ENCODE data around the gene BLOC1S3.
A peak's percentile ranks its signal among the peaks of the same experiment; 100 is the strongest.

The BLOC1S3 gene

DNA sequence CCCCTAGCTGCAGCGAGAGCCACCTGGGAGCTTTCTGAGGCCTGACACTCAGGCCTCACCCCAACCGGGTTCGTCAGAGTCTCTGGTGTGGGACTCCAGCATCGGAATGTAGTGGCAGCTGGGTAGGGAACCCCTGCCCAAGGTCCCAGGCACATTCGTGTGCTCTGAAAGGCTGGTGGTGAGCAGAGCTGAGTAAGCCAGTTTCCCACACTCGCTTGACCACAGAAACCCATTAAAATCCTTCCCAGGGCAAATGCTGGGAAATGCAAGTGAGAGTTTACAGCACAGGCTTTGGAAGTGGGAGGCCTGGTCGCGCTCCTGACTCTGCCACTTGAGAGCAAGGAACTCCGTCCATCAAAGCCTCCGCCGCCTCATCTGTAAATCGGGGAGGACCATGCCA is 4.8 kb upstream of the BLOC1S3 start:
- Histone ChIP-seq H3K27ac (ENCODE audit: low read depth, low read length, severe bottlenecking) (peak overlapping the region; percentile 59), H3K4me1 (ENCODE audit: control insufficient read depth, insufficient read depth, low read length, poor library complexity, severe bottlenecking) (peaks cover 13% of the 10 kb centered on the region), H3K4me3 (ENCODE audit: extremely low read depth, insufficient read depth, low read length, poor library complexity, severe bottlenecking) (no peak overlapping the region), H3K36me3 (ENCODE audit: control insufficient read depth, insufficient read depth, low read length) (no peaks in the 10 kb centered on the region), H3K9me3 (ENCODE audit: control insufficient read depth, low read length) (no peaks in the 10 kb centered on the region)
- 88 to 92% methylated on average over 6 to 10 of the region's 12 CpGs for WGBS, 2 experiments (ENCODE audit: insufficient coverage in 2 of 2)

DNA sequence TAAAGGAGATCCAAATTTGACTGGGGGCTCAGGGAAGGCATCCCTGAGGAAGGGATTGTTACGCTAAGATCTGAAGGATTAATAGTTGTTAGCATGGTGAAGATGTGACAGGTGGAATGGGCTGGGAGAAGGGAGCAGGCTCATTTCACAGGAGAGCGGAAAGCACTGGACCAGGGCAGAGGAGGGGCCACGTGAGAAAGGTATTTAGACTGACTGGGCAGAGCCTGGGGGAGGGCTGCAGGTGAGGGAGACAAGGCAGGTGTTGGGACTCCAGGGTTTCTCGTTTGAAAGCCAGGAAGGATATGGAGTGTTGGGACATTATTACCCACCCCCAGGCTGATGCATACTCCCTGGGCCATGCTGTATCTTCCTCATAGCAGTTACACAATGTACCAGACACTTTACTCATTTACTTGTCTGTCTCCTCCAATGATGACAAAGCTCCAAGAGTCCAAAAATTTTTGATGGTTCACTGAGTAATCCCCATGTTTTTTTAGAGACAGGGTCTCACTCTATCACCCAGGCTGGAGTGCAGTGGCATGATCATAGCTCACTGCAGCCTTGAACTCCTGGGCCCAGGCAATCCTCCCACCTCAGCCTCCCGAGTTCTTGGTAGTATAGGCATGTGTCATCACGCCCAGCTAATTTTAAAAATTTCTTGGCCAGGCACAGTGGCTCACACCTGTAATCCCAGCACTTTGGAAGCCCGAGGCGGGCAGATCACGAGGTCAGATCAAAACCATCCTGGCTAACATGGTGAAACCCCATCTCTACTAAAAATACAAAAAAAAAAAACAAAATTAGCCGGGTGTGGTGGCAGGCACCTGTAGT is 2.9 kb upstream of the BLOC1S3 start:
- 88 to 92% methylated on average over 6 to 8 of the region's 10 CpGs for WGBS, 2 experiments (ENCODE audit: insufficient coverage in 2 of 2)
- Histone ChIP-seq H3K4me1 (ENCODE audit: control insufficient read depth, insufficient read depth, low read length, poor library complexity, severe bottlenecking) (peaks cover 12% of the 10 kb centered on the region), H3K36me3 (ENCODE audit: control insufficient read depth, insufficient read depth, low read length) (no peaks in the 10 kb centered on the region)

DNA sequence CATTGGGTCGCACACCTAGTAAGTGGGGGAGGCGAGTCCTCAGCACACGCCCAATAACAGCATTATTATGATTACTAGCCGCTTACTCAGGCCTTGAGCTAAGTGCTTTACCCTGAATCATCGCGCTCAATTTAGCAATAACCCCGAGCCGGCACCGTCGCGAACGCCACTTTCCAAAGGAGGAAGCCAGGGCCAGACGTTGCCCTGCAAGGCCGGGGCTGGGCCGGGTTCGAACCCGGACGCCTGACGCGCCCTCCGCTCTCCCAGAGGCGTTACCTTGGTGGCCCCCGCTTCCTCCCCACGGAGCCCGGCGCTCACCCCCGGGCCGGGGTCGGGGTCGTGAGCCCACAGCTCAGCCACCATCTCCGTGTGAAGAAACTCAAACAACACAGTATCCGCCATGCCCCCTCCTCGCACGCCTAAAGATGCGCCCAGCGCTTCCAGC is 745 bp upstream of the BLOC1S3 start, which contains the start of gene TRAPPC6A:
Gene TRAPPC6A (minus strand): TSS at position 421 of the 445 bp plus-strand sequence. CDS start 19 bp downstream, at position 402.
- 0 to 1% methylated on average over 30 to 32 of the region's 36 CpGs for whole genome bisulfite sequencing, 2 experiments (ENCODE audit: insufficient coverage in 2 of 2)
- peaks cover 7% of the 10 kb centered on the region for H3K4me1 ChIP-seq (ENCODE audit: control insufficient read depth, insufficient read depth, low read length, poor library complexity, severe bottlenecking)
- H3K9me3 ChIP-seq (ENCODE audit: control insufficient read depth, low read length) = no peaks in the 10 kb centered on the region
- H3K4me3 ChIP-seq (ENCODE audit: extremely low read depth, insufficient read depth, low read length, poor library complexity, severe bottlenecking) = peak within 1 kb of the TSS; percentile 83
- peak within 1 kb of the TSS; percentile 88 for H3K27ac ChIP-seq (ENCODE audit: low read depth, low read length, severe bottlenecking)
- H3K36me3 ChIP-seq (ENCODE audit: control insufficient read depth, insufficient read depth, low read length) = peaks cover 11% of the 10 kb centered on the region

More for the DNA sequence above, 2.9 kb upstream of the BLOC1S3 start:
- H3K27ac ChIP-seq (ENCODE audit: low read depth, low read length, severe bottlenecking) = no peak overlapping the region
- no peaks in the 10 kb centered on the region for H3K9me3 ChIP-seq (ENCODE audit: control insufficient read depth, low read length)
- H3K4me3 ChIP-seq (ENCODE audit: extremely low read depth, insufficient read depth, low read length, poor library complexity, severe bottlenecking) = no peak overlapping the region

DNA sequence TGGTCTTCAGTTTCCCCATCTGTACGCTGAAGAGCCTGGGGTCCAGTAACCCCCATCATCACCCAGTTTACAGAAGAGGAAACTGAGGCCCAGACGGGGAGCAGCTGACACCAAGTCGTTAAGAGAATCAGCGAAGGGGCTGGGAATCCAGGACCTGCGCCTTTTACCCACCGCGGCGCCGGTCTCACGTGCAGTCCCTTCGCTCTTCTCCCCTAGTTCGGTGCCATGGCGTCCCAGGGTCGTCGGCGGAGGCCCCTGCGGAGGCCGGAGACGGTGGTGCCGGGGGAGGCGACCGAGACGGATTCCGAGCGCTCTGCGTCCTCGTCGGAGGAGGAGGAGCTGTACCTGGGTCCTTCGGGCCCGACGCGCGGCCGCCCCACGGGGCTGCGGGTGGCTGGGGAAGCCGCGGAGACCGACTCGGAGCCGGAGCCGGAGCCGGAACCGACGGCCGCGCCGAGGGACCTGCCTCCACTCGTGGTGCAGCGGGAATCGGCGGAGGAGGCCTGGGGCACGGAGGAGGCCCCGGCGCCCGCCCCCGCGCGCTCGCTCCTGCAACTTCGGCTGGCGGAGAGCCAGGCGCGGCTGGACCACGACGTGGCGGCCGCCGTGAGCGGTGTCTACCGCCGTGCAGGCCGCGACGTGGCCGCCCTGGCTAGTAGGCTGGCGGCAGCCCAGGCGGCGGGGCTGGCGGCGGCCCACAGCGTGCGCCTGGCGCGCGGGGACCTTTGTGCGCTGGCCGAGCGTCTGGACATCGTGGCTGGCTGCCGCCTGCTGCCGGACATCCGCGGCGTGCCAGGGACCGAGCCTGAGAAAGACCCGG is 698 bp downstream of the BLOC1S3 start:
- peak overlapping the region; percentile 74 for H3K27ac ChIP-seq (ENCODE audit: low read depth, low read length, severe bottlenecking)

DNA sequence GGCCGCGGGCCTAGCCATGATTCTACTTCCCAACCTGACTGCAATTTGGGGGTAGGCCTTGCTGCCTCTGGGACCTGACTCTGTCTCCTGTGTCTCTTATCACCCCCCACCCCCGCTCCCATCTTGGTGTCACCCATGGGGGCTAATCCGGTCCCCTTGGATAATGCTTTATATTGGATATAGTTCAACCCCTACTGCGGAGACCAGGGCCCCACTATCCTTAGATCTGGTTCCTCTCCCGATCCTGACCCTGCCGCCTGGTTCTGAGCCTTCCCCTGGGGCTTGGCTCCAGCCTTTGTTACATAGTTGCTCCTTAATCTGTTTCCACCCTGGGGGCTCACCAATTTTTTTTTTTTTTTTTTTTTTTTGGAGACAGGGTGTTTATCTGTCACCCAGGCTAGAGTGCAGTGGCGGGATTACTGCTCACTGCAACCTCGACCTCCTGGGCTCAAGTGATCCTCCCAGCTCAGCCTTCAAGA is 1.3 kb downstream of the BLOC1S3 start:
- Histone ChIP-seq H3K36me3 (ENCODE audit: control insufficient read depth, insufficient read depth, low read length) (peaks cover 11% of the 10 kb centered on the region), H3K4me1 (ENCODE audit: control insufficient read depth, insufficient read depth, low read length, poor library complexity, severe bottlenecking) (peaks cover 4% of the 10 kb centered on the region), H3K4me3 (ENCODE audit: extremely low read depth, insufficient read depth, low read length, poor library complexity, severe bottlenecking) (peak overlapping the region; percentile 83), H3K9me3 (ENCODE audit: control insufficient read depth, low read length) (no peaks in the 10 kb centered on the region), H3K27ac (ENCODE audit: low read depth, low read length, severe bottlenecking) (peak overlapping the region; percentile 74)
- WGBS, 2 experiments (ENCODE audit: insufficient coverage in 2 of 2) = 54 to 60% methylated on average over 5 to 7 of the region's 9 CpGs

More for the DNA sequence above, 698 bp downstream of the BLOC1S3 start:
- peaks cover 4% of the 10 kb centered on the region for H3K4me1 ChIP-seq (ENCODE audit: control insufficient read depth, insufficient read depth, low read length, poor library complexity, severe bottlenecking)
- peak overlapping the region; percentile 83 for H3K4me3 ChIP-seq (ENCODE audit: extremely low read depth, insufficient read depth, low read length, poor library complexity, severe bottlenecking)
- 1 to 2% methylated on average over 70 to 93 of the region's 97 CpGs for WGBS, 2 experiments (ENCODE audit: insufficient coverage in 2 of 2)
- H3K9me3 ChIP-seq (ENCODE audit: control insufficient read depth, low read length) = no peaks in the 10 kb centered on the region
- H3K36me3 ChIP-seq (ENCODE audit: control insufficient read depth, insufficient read depth, low read length) = peaks cover 11% of the 10 kb centered on the region

DNA sequence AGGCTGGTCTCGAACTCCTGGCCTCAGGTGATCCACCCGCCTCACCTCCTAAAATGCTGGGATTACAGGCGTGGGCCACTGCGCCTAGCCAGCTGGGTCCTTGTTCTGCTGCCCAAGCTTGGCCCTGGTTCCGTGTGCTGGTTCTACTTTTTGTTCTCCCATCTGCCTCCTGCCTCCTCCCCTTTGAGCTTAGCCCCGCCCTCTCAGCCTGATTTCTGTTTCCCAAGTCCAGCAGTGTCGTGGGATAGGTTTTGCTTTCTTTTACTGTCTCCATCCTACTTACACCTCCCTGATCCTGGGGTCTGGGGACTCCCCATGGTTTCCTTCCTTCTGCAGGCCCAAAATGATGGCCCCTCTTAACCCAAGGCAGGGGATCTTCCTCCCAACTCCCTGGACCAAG is 2.4 kb downstream of the BLOC1S3 start:
- H3K4me1 ChIP-seq (ENCODE audit: control insufficient read depth, insufficient read depth, low read length, poor library complexity, severe bottlenecking) = peaks cover 4% of the 10 kb centered on the region
- 88 to 95% methylated on average over 7 of the region's 7 CpGs for WGBS, 2 experiments (ENCODE audit: insufficient coverage in 2 of 2)
- H3K27ac ChIP-seq (ENCODE audit: low read depth, low read length, severe bottlenecking) = no peak overlapping the region
- no peak overlapping the region for H3K4me3 ChIP-seq (ENCODE audit: extremely low read depth, insufficient read depth, low read length, poor library complexity, severe bottlenecking)
- H3K36me3 ChIP-seq (ENCODE audit: control insufficient read depth, insufficient read depth, low read length) = peaks cover 11% of the 10 kb centered on the region
- no peaks in the 10 kb centered on the region for H3K9me3 ChIP-seq (ENCODE audit: control insufficient read depth, low read length)

DNA sequence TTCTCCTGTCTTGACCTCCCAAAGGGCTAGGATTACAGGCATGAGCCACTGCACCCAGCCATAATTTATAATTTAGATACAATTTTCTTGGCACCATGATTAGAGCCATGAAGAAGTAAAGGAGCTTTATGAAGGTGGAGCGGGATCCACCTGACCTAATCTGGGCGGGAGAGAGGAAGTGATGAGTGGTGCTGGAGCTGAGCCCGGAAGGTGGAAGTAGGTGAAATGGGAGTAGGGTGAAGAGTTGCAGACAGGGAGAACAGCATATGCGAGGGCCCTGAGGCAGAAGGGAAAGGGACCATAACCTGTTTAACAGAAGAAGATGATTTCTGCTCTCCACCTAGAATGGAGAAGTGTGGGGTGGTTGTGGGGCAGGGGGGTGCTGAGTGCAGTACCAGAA is 4.2 kb downstream of the BLOC1S3 start:
- H3K36me3 ChIP-seq (ENCODE audit: control insufficient read depth, insufficient read depth, low read length) = peaks cover 11% of the 10 kb centered on the region
- no peaks in the 10 kb centered on the region for H3K9me3 ChIP-seq (ENCODE audit: control insufficient read depth, low read length)
- no peak overlapping the region for H3K27ac ChIP-seq (ENCODE audit: low read depth, low read length, severe bottlenecking)
- WGBS, 2 experiments (ENCODE audit: insufficient coverage in 2 of 2) = 85 to 94% methylated on average over 4 of the region's 4 CpGs
- H3K4me1 ChIP-seq (ENCODE audit: control insufficient read depth, insufficient read depth, low read length, poor library complexity, severe bottlenecking) = peaks cover 4% of the 10 kb centered on the region
- H3K4me3 ChIP-seq (ENCODE audit: extremely low read depth, insufficient read depth, low read length, poor library complexity, severe bottlenecking) = no peak overlapping the region

DNA sequence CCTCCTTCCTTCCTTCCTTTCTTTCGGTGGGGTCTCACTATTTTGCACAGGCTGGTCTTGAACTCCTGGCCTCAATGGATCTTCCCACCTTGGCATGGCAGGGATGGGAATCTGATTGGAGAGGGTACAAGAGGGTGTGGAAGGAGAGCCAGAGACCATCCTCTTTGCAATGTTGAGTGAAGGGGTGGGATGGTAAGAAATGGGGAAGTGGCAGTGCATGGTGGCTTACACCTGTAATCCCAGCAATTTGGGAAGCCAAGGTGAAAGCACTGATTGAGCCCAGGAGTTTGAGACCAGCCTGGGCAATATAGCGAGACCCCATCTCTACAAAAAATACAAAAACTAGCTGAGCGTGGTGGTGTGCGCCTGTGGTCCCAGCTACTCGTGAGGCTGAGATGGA is 5.5 kb downstream of the BLOC1S3 start:
- Histone ChIP-seq H3K4me1 (ENCODE audit: control insufficient read depth, insufficient read depth, low read length, poor library complexity, severe bottlenecking) (peaks cover 4% of the 10 kb centered on the region), H3K9me3 (ENCODE audit: control insufficient read depth, low read length) (no peaks in the 10 kb centered on the region), H3K36me3 (ENCODE audit: control insufficient read depth, insufficient read depth, low read length) (peaks cover 11% of the 10 kb centered on the region), H3K27ac (ENCODE audit: low read depth, low read length, severe bottlenecking) (no peak overlapping the region), H3K4me3 (ENCODE audit: extremely low read depth, insufficient read depth, low read length, poor library complexity, severe bottlenecking) (no peak overlapping the region)
- 92 to 100% methylated on average over 4 of the region's 5 CpGs for WGBS, 2 experiments (ENCODE audit: insufficient coverage in 2 of 2)

DNA sequence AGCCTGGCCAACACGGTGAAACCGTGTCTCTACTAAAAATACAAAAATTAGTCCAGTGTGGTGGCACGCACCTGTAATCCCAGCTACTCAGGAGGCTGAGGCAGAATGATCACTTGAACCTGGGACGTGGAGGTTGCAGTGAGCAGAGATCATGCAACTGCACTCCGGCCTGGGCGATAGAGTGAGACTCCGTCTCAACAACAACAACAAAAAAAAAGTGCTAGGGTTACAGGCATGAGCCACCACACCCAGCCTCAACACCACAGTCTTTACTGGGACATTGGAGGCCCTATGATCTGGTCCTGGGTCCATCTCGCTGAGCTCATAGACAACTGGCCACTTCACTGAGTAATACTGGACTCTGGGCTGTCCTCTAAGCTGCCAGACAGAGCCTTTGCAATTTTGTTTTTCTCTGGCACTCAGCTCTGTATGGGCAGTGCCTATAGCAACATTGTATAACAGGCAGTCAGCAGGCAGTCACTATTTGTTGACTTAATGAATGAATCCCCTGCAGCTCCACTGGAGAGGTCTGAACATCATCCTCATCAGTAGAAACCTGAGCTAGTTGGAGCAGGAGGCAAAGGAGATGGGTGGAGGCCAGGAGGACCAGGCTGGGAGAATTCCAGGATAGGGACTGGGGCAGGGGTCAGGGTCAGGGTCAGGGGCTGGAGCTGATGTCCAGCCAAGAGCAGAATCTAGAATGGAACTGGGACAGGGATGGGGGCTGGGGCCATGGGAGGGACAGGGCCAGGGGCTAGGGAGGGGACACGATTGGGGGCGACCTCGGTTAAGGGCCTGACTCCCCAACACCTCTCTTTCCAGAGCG is 8.1 kb downstream of the BLOC1S3 start:
- Histone ChIP-seq H3K27ac (ENCODE audit: low read depth, low read length, severe bottlenecking) (no peak overlapping the region), H3K36me3 (ENCODE audit: control insufficient read depth, insufficient read depth, low read length) (peaks cover 4% of the 10 kb centered on the region), H3K4me1 (ENCODE audit: control insufficient read depth, insufficient read depth, low read length, poor library complexity, severe bottlenecking) (peaks cover 3% of the 10 kb centered on the region), H3K4me3 (ENCODE audit: extremely low read depth, insufficient read depth, low read length, poor library complexity, severe bottlenecking) (no peak overlapping the region), H3K9me3 (ENCODE audit: control insufficient read depth, low read length) (no peaks in the 10 kb centered on the region)
- 93 to 95% methylated on average over 9 to 12 of the region's 12 CpGs for WGBS, 2 experiments (ENCODE audit: insufficient coverage in 2 of 2)
